CD4-positive, CD25-positive, alpha-beta regulatory T cell (primary cell): ENCODE measurements around the gene MFAP1. TPM values are rescaled to one million over a fixed set of nuclear protein-coding genes. Genes with fewer than 3 reads are reported as not detected.
"Not testable (repeated sequence)": the region's sequence is repeated elsewhere in the genome, so short reads cannot be mapped to it uniquely, and the experiment has no call there.

Experiments
- ATAC-seq, 2 donors: fragments of 150-1000 bp; cut with Tn5 transposase; one replicate each; pipeline ENCODE4 v1.10.0; 2021; ENCODE audit warnings: low read depth in 2 of 2, moderate number of reproducible peaks in 2 of 2, moderate library complexity in 1 of 2
- DNase-seq, 3 donors: peaks; one replicate each; pipeline versions ENCODE4 v3.0.0 to v3.0.0-alpha.2; 2012 to 2022; ENCODE audit warnings: mixed read lengths in 1 of 3
- H3K27ac ChIP-seq: one replicate; pipeline ENCODE4 v1.7.0; 2013; ENCODE audit warnings: mild to moderate bottlenecking, low read length; ENCODE audit not compliant: insufficient read depth, poor library complexity, severe bottlenecking
- H3K27me3 ChIP-seq: one replicate; pipeline ENCODE4 v1.7.0; 2013; ENCODE audit warnings: low read length; ENCODE audit not compliant: control insufficient read depth, insufficient read depth
- H3K36me3 ChIP-seq: one replicate; pipeline ENCODE4 v1.7.0; 2013; ENCODE audit warnings: mild to moderate bottlenecking, low read length, moderate library complexity; ENCODE audit not compliant: control insufficient read depth, insufficient read depth
- H3K4me1 ChIP-seq: 2 replicates; pipeline ENCODE4 v1.7.0; 2013; ENCODE audit warnings: mild to moderate bottlenecking, low read length; ENCODE audit not compliant: insufficient read depth, control insufficient read depth, poor library complexity, severe bottlenecking
- H3K4me3 ChIP-seq: one replicate; pipeline ENCODE4 v1.7.0; 2013; ENCODE audit warnings: low read depth, mild to moderate bottlenecking, low read length, moderate library complexity
- H3K9me3 ChIP-seq, 2 experiments: 1 replicate in 1 of 2; 2 replicates in 1 of 2; pipeline ENCODE4 v1.7.0; 2013; ENCODE audit warnings: low read length in 2 of 2, mild to moderate bottlenecking in 1 of 2, moderate library complexity in 1 of 2; ENCODE audit not compliant: control insufficient read depth in 2 of 2
- H3K27ac Mint-ChIP-seq, 3 donors: one replicate each; pipeline ENCODE4 v1.8.0; 2020 to 2022; ENCODE audit warnings: mild to moderate bottlenecking in 3 of 3, mixed read lengths in 3 of 3, moderate library complexity in 2 of 3
- H3K27me3 Mint-ChIP-seq: one replicate; pipeline ENCODE4 v1.8.0; 2022; ENCODE audit warnings: mild to moderate bottlenecking, mixed read lengths
- H3K36me3 Mint-ChIP-seq: one replicate; pipeline ENCODE4 v1.8.0; 2020; ENCODE audit warnings: mixed read lengths
- H3K4me1 Mint-ChIP-seq, 4 donors: one replicate each; pipeline ENCODE4 v1.8.0; 2020 to 2022; ENCODE audit warnings: mixed read lengths in 4 of 4, mild to moderate bottlenecking in 1 of 4
- H3K4me3 Mint-ChIP-seq, 4 donors: one replicate each; pipeline ENCODE4 v1.8.0; 2020 to 2022; ENCODE audit warnings: mild to moderate bottlenecking in 4 of 4, mixed read lengths in 4 of 4, moderate library complexity in 3 of 4
- H3K9me3 Mint-ChIP-seq, 7 donors: one replicate each; pipeline ENCODE4 v1.8.0; 2020 to 2022; ENCODE audit warnings: mixed read lengths in 7 of 7, mild to moderate bottlenecking in 3 of 7, moderate library complexity in 2 of 7
- polyA plus RNA-seq, 4 donors: library from polyadenylated mRNA; unstranded; fragments of 300-500 nt; fragmentation: Illumina TruSeq; gene quantifications; one replicate each; pipeline ENCODE4 v1.2.3, GENCODE V29; 2021
- total RNA-seq: library from RNA; stranded (reverse); gene quantifications from one replicate; pipeline ENCODE4 v1.2.3, GENCODE V29; 2022

Gene MFAP1
- 17.1 TPM for total RNA-seq
- polyA plus RNA-seq = 10 to 100 TPM; 12.7 to 24.8 (median 16.5) TPM

- peaks cover 71% of the 10 kb centered on the region for H3K4me1 ChIP-seq
Observed at GRCh38 chr15:43824302-43825246, at the start of gene MFAP1. TSS of gene MFAP1 (minus strand) at chr15:43824690. CDS start at chr15:43824569, 121 bp downstream.

GRCh38 chr15:43873651-43874050, 49.2 kb upstream of the MFAP1 start:
- no peak for DNase-seq
- Mint-ChIP-seq H3K27me3 (no peaks in the 10 kb centered on the region), H3K36me3 (peaks cover 20% of the 10 kb centered on the region), H3K9me3 (no peaks in the 10 kb centered on the region), H3K4me3 (no peak overlapping the region), H3K27ac (no peak overlapping the region), H3K4me1 (no peaks in the 10 kb centered on the region)
- ATAC-seq = no peak
- no peaks in the 10 kb centered on the region for H3K27me3 ChIP-seq
- no peaks in the 10 kb centered on the region for H3K4me1 ChIP-seq
- no peak overlapping the region for H3K4me3 ChIP-seq
- no peak overlapping the region for H3K27ac ChIP-seq
- H3K36me3 ChIP-seq = no peaks in the 10 kb centered on the region
- no peaks in the 10 kb centered on the region for H3K9me3 ChIP-seq

More at GRCh38 chr15:43824302-43825246, at the start of gene MFAP1:
- Histone ChIP-seq H3K27ac (peak within 1 kb of the TSS; percentile 95), H3K9me3 (no peaks in the 10 kb centered on the region), H3K27me3 (no peaks in the 10 kb centered on the region), H3K4me3 (peak within 1 kb of the TSS; percentile 99), H3K36me3 (no peaks in the 10 kb centered on the region)
- Mint-ChIP-seq H3K9me3 (no peaks in the 10 kb centered on the region), H3K27me3 (no peaks in the 10 kb centered on the region), H3K27ac (peak within 1 kb of the TSS; percentile 98 to 100 (median 100)), H3K4me3 (peak within 1 kb of the TSS; percentile 93 to 99 (median 96)), H3K36me3 (peaks cover 3% of the 10 kb centered on the region), H3K4me1 (peaks cover 19 to 71% (median 51%) of the 10 kb centered on the region in 4 donors)
- peak; percentile 87 to 89 for ATAC-seq
- DNase-seq = peak; percentile 90 to 98 (median 92)

- Mint-ChIP-seq H3K4me1 (no peaks in the 10 kb centered on the region), H3K27me3 (no peaks in the 10 kb centered on the region)
- DNase-seq = peak in 2 of 3 donors; percentile 6 to 53
Observed at GRCh38 chr15:43872416-43873020, 48.0 kb upstream of the MFAP1 start.

GRCh38 chr15:43871835-43872234, 47.3 kb upstream of the MFAP1 start:
- no peaks in the 10 kb centered on the region for H3K27me3 ChIP-seq
- H3K27ac ChIP-seq = no peak overlapping the region
- Mint-ChIP-seq H3K36me3 (peaks cover 19% of the 10 kb centered on the region), H3K27ac (no peak overlapping the region), H3K4me1 (no peaks in the 10 kb centered on the region), H3K4me3 (no peak overlapping the region), H3K9me3 (no peaks in the 10 kb centered on the region), H3K27me3 (no peaks in the 10 kb centered on the region)
- peaks cover 4% of the 10 kb centered on the region for H3K36me3 ChIP-seq
- H3K4me1 ChIP-seq = no peaks in the 10 kb centered on the region
- DNase-seq (no peak), ATAC-seq (no peak)
- H3K9me3 ChIP-seq = no peaks in the 10 kb centered on the region
- no peak overlapping the region for H3K4me3 ChIP-seq

More at GRCh38 chr15:43872416-43873020, 48.0 kb upstream of the MFAP1 start:
- no peaks in the 10 kb centered on the region for H3K36me3 ChIP-seq
- ATAC-seq = no peak
- no peak overlapping the region for H3K4me3 ChIP-seq
- no peak overlapping the region for H3K4me3 Mint-ChIP-seq
- peaks cover 18% of the 10 kb centered on the region for H3K36me3 Mint-ChIP-seq
- no peaks in the 10 kb centered on the region for H3K4me1 ChIP-seq
- peak overlapping the region in 2 of 3 donors; percentile 10 to 49 for H3K27ac Mint-ChIP-seq
- no peaks in the 10 kb centered on the region for H3K9me3 ChIP-seq
- no peak overlapping the region for H3K27ac ChIP-seq
- no peaks in the 10 kb centered on the region for H3K9me3 Mint-ChIP-seq
- no peaks in the 10 kb centered on the region for H3K27me3 ChIP-seq

GRCh38 chr15:43868406-43868805, 43.9 kb upstream of the MFAP1 start:
- H3K9me3 Mint-ChIP-seq = no peaks in the 10 kb centered on the region
- Histone ChIP-seq H3K4me1 (no peaks in the 10 kb centered on the region), H3K9me3 (no peaks in the 10 kb centered on the region), H3K36me3 (peaks cover 18% of the 10 kb centered on the region), H3K27me3 (no peaks in the 10 kb centered on the region), H3K4me3 (no peak overlapping the region), H3K27ac (no peak overlapping the region)
- H3K27me3 Mint-ChIP-seq = no peaks in the 10 kb centered on the region
- H3K36me3 Mint-ChIP-seq = peaks cover 32% of the 10 kb centered on the region
- H3K4me1 Mint-ChIP-seq = no peaks in the 10 kb centered on the region
- no peak overlapping the region for H3K27ac Mint-ChIP-seq
- DNase-seq = no peak
- ATAC-seq = no peak
- no peak overlapping the region for H3K4me3 Mint-ChIP-seq

- Mint-ChIP-seq H3K4me1 (no peaks in the 10 kb centered on the region), H3K4me3 (no peak overlapping the region), H3K27ac (no peak overlapping the region), H3K27me3 (no peaks in the 10 kb centered on the region), H3K9me3 (no peaks in the 10 kb centered on the region), H3K36me3 (peaks cover 28% of the 10 kb centered on the region)
- no peaks in the 10 kb centered on the region for H3K4me1 ChIP-seq
- no peak overlapping the region for H3K4me3 ChIP-seq
- no peak for DNase-seq
- no peak overlapping the region for H3K27ac ChIP-seq
- peaks cover 20% of the 10 kb centered on the region for H3K36me3 ChIP-seq
- no peaks in the 10 kb centered on the region for H3K27me3 ChIP-seq
- no peaks in the 10 kb centered on the region for H3K9me3 ChIP-seq
- ATAC-seq = no peak
Observed at GRCh38 chr15:43867096-43867495, 42.6 kb upstream of the MFAP1 start.

GRCh38 chr15:43866636-43867035, 42.1 kb upstream of the MFAP1 start:
- H3K36me3 Mint-ChIP-seq = peaks cover 27% of the 10 kb centered on the region
- not testable (repeated sequence) for ATAC-seq, H3K4me1 Mint-ChIP-seq, DNase-seq, H3K27me3 Mint-ChIP-seq, H3K4me3 Mint-ChIP-seq, H3K27me3 ChIP-seq, H3K9me3 Mint-ChIP-seq, H3K27ac ChIP-seq, H3K4me1 ChIP-seq, H3K4me3 ChIP-seq, H3K9me3 ChIP-seq
- H3K27ac Mint-ChIP-seq = peak overlapping the region in 1 of 3 donors; percentile 66
- peaks cover 20% of the 10 kb centered on the region for H3K36me3 ChIP-seq
